Measurements from ENCODE around the gene SGSM2.

DNA sequence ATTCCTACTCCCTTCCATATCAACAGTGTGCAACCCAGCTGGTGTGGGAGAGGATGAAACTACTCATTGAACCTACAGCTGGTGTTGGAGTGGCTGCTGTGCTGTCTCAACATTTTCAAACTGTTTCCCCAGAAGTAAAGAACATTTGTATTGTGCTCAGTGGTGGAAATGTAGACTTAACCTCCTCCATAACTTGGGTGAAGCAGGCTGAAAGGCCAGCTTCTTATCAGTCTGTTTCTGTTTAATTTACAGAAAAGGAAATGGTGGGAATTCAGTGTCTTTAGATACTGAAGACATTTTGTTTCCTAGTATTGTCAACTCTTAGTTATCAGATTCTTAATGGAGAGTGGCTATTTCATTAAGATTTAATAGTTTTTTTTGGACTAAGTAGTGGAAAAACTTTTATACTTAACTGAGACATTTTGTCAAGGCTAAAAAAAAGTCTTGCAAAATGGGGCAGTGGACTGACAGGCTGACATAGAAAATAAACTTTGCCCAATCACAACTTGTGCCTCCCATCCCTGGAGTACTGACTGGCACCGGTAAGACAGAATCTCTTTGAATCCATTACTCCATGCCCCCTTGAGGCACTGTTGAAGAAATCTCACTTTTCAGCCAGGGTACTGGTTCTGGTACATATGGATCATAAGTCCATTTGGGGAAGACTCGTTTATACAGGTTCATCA lies 13.5 kb upstream of the SGSM2 start:
- TF ChIP-seq, protein P1, sequence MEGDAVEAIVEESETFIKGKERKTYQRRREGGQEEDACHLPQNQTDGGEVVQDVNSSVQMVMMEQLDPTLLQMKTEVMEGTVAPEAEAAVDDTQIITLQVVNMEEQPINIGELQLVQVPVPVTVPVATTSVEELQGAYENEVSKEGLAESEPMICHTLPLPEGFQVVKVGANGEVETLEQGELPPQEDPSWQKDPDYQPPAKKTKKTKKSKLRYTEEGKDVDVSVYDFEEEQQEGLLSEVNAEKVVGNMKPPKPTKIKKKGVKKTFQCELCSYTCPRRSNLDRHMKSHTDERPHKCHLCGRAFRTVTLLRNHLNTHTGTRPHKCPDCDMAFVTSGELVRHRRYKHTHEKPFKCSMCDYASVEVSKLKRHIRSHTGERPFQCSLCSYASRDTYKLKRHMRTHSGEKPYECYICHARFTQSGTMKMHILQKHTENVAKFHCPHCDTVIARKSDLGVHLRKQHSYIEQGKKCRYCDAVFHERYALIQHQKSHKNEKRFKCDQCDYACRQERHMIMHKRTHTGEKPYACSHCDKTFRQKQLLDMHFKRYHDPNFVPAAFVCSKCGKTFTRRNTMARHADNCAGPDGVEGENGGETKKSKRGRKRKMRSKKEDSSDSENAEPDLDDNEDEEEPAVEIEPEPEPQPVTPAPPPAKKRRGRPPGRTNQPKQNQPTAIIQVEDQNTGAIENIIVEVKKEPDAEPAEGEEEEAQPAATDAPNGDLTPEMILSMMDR (IDR thresholded peaks at IDR 0.05) = no peak
- TF ChIP-seq POLR2A (IDR thresholded peaks at IDR 0.05) = no peak
- TF ChIP-seq POLR2AphosphoS5 (IDR thresholded peaks at IDR 0.05) = no peak
- no peak for TF ChIP-seq EP300 (IDR thresholded peaks at IDR 0.05)

Data from stomach (tissue), 4 donors.